ENCODE data around the gene USP7. TPM values are rescaled to one million over a fixed set of nuclear protein-coding genes. Genes with fewer than 3 reads are reported as not detected.
"Not testable (repeated sequence)": the region's sequence is repeated elsewhere in the genome, so short reads cannot be mapped to it uniquely, and the experiment has no call there.

The USP7 gene
- total and polyA plus RNA-seq, 10 of the 15 experiments (the other 5 are each of a cell fraction or from before 2014, with no cell fraction given): 16.2 to 133 (median 60.5) TPM

DNA sequence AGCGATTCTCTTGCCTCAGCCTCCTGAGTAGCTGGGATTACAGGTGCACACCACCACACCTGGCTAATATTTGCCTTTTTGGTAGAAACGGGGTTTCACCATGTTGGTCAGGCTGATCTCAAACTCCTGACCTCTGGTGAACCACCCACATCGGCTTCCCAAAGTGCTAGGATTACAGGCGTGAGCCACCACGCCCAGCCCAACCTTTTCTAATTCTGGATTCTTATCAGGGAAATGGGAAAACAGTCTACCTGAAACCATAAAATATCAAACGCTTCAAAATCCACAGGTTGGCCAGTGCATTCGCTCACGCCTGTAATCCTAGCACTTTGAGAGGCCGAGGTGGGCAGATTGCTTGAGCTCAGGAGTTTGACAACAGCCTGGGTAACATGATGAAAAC, 4.3 kb upstream of the USP7 start:
- H3K4me1 ChIP-seq (ENCODE audit: control insufficient read depth, insufficient read depth, low read length); H3K27me3 ChIP-seq (replicated peaks in 1 of 2; ENCODE audit: control insufficient read depth in 2 of 2, insufficient read depth in 2 of 2, low read length in 1 of 2); SMC1A ChIA-PET (ENCODE audit: uncharacterized antibody, unreplicated experiment); ATAC-seq; H3K9me3 ChIP-seq (replicated peaks; ENCODE audit: control insufficient read depth, insufficient read depth, low read length); in situ Hi-C loops (cut with MboI); H4K20me1 ChIP-seq (ENCODE audit: control insufficient read depth, insufficient read depth); H3K79me2 ChIP-seq (ENCODE audit: control insufficient read depth, insufficient read depth, low read length); H2AFZ ChIP-seq (ENCODE audit: control insufficient read depth, low read depth, low read length); H3K4me3 ChIP-seq; FAIRE-seq; DNase-seq (ENCODE audit: low read depth, low spot score); H3K9ac ChIP-seq (ENCODE audit: control insufficient read depth, insufficient read depth, low read length); intact Hi-C loops (cut with micrococcal nuclease; ENCODE audit: unreplicated experiment); H3K36me3 ChIP-seq (ENCODE audit: control insufficient read depth in 2 of 2, insufficient read depth in 2 of 2, low read length in 1 of 2); BruUV-seq (replicated peaks); H3K27ac ChIP-seq (ENCODE audit: control insufficient read depth, insufficient read depth); H3K4me2 ChIP-seq (ENCODE audit: control insufficient read depth, insufficient read depth): not testable (repeated sequence)
- ChIA-PET CTCF (interaction anchor here (2.0 kb wide), 1 partner anchor 40 kb away, joined by 12 read pairs; no protein-coding TSS in a partner anchor), RAD21 (ENCODE audit: unreplicated experiment) (interaction anchor here (0.7 to 1.1 kb wide), 3 partner anchors 20 to 1156 kb away, joined by 3 read pairs; no protein-coding TSS in a partner anchor), POLR2A (interaction anchor here (0.7 kb wide), 1 partner anchor 144 kb away, joined by 5 read pairs; no protein-coding TSS in a partner anchor)
- 89% methylated on average over 9 of the region's 9 CpGs for WGBS (ENCODE audit: insufficient coverage, insufficient replicate concordance, low lambda C conversion rate, missing lambda C conversion rate)

DNA sequence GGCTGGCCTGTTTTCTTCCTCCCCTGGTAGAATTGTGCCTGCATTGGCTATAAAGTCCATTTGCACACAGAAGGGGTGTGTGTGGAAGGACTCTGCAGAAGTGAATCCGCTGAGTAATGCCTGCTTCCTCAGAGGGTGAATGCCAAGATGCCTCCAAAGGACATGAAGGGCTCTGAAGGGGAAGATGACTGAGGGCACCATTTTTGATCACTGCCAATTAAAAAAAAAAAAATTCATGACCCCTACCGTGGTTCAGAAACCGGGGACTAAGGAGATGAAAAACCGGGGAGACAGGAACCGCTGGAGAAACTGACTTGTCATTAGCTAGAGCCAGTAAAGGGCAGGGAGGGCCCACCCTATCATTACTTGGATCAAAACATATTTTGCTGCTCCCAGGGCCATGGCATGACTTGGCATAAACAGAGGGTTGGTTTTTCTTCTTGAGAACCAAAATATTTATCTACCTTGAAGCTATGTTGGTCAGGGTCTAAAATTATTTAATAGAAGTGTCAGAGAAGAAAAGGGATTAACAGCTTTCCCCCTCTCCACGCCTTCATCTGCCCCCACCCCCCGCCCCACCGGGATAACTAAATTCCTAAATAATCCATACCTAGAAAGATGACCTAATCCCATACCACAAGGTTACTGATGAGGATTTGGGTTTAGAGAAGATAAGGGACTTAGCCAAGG, 3.6 kb upstream of the USP7 start:
- Histone ChIP-seq H3K4me3 (no peak overlapping the region), H3K4me1 (ENCODE audit: control insufficient read depth, insufficient read depth, low read length) (peaks cover 4% of the 10 kb centered on the region; the same call in 1 of the 2 replicates), H3K36me3 (ENCODE audit: control insufficient read depth in 2 of 2, insufficient read depth in 2 of 2, low read length in 1 of 2) (no peaks in the 10 kb centered on the region), H2AFZ (ENCODE audit: control insufficient read depth, low read depth, low read length) (no peak overlapping the region), H4K20me1 (ENCODE audit: control insufficient read depth, insufficient read depth) (no peaks in the 10 kb centered on the region), H3K27ac (ENCODE audit: control insufficient read depth, insufficient read depth) (no peak overlapping the region), H3K9me3 (replicated peaks; ENCODE audit: control insufficient read depth, insufficient read depth, low read length) (no peaks in the 10 kb centered on the region), H3K9ac (ENCODE audit: control insufficient read depth, insufficient read depth, low read length) (no peak overlapping the region), H3K79me2 (ENCODE audit: control insufficient read depth, insufficient read depth, low read length) (peaks cover 14% of the 10 kb centered on the region), H3K4me2 (ENCODE audit: control insufficient read depth, insufficient read depth) (no peak overlapping the region), H3K27me3 (replicated peaks in 1 of 2; ENCODE audit: control insufficient read depth in 2 of 2, insufficient read depth in 2 of 2, low read length in 1 of 2) (no peaks in the 10 kb centered on the region)
- FAIRE-seq (no peak), DNase-seq (ENCODE audit: low read depth, low spot score) (no peak), ATAC-seq (no peak)
- RAD21 ChIA-PET (ENCODE audit: unreplicated experiment): interaction anchor here (0.7 to 1.1 kb wide), 3 partner anchors 21 to 75 kb away, joined by 3 read pairs; no protein-coding TSS in a partner anchor
- in situ Hi-C loops (cut with MboI) (no loop called here), intact Hi-C loops (cut with micrococcal nuclease; ENCODE audit: unreplicated experiment) (no loop called here)
- no TSS peak for BruUV-seq (replicated peaks)
- SMC1A ChIA-PET (ENCODE audit: uncharacterized antibody, unreplicated experiment): interaction anchor here (0.6 to 0.7 kb wide), 2 partner anchors 36 to 45 kb away, joined by 3 read pairs; no protein-coding TSS in a partner anchor
- CTCF ChIA-PET: interaction anchor here (0.6 to 2.0 kb wide), 2 partner anchors 9 to 41 kb away, joined by 4 to 12 read pairs; no protein-coding TSS in a partner anchor
- 48% methylated on average over 8 of the region's 8 CpGs for WGBS (ENCODE audit: insufficient coverage, insufficient replicate concordance, low lambda C conversion rate, missing lambda C conversion rate)
- no peak for TF ChIP-seq ZNF207 (IDR thresholded peaks at IDR 0.05; ENCODE audit: borderline replicate concordance)
- TF ChIP-seq DPF2 (IDR thresholded peaks at IDR 0.05): no peak
- TF ChIP-seq SIN3A (IDR thresholded peaks at IDR 0.05; ENCODE audit: low read depth, low read length): no peak
- no peak for TF ChIP-seq ZSCAN29 (IDR thresholded peaks at IDR 0.05)
- no peak for TF ChIP-seq GABPA (IDR thresholded peaks at IDR 0.05; ENCODE audit: low read depth)
- no peak for TF ChIP-seq ZNF622 (IDR thresholded peaks at IDR 0.05)
- no peak for TF ChIP-seq SREBF2 (IDR thresholded peaks at IDR 0.05; ENCODE audit: low read length)
- TF ChIP-seq NFYB (IDR thresholded peaks at IDR 0.05; ENCODE audit: insufficient read depth, low read depth, low read length): no peak
- POLR2A ChIA-PET: interaction anchor here (0.6 to 0.7 kb wide), 5 partner anchors 42 to 1466 kb away, joined by 3 to 5 read pairs (median 4); no protein-coding TSS in a partner anchor

All from GM12878 (cell line).